ENCODE measurements around the gene SSH2. TPM values are rescaled to one million over a fixed set of nuclear protein-coding genes. Genes with fewer than 3 reads are reported as not detected.

The SSH2 gene
- total RNA-seq, 2 donors from 2014 or later = 36.1 to 36.8 TPM

DNA sequence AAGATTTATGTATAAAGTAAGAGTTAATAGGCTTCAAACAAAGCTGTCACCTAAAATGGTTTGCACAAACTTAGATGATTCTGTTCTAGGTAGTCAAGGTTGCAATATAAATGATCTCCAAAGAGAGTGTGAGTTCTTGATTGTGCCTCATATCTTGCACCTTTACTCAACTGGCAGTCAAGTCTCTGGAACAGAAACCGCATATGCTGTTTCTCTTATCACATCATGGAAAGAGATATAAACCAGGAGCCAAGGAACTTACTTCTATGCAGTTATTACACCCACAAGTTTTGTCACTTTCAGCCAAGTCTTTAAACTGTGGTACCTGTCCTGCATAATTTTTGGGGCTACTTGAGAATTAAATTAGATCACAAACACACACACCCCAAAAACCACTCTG lies 5.2 kb downstream of the SSH2 start:
- Histone ChIP-seq H3K36me3 (no peaks in the 10 kb centered on the region), H3K27ac (no peak overlapping the region), H3K27me3 (no peaks in the 10 kb centered on the region), H3K4me3 (no peak overlapping the region), H3K9me3 (no peaks in the 10 kb centered on the region), H3K4me1 (peaks cover 0 to 17% of the 10 kb centered on the region in 2 donors)
- no peak for DNase-seq (ENCODE audit: low spot score)
- TF ChIP-seq, protein P1, sequence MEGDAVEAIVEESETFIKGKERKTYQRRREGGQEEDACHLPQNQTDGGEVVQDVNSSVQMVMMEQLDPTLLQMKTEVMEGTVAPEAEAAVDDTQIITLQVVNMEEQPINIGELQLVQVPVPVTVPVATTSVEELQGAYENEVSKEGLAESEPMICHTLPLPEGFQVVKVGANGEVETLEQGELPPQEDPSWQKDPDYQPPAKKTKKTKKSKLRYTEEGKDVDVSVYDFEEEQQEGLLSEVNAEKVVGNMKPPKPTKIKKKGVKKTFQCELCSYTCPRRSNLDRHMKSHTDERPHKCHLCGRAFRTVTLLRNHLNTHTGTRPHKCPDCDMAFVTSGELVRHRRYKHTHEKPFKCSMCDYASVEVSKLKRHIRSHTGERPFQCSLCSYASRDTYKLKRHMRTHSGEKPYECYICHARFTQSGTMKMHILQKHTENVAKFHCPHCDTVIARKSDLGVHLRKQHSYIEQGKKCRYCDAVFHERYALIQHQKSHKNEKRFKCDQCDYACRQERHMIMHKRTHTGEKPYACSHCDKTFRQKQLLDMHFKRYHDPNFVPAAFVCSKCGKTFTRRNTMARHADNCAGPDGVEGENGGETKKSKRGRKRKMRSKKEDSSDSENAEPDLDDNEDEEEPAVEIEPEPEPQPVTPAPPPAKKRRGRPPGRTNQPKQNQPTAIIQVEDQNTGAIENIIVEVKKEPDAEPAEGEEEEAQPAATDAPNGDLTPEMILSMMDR (IDR thresholded peaks at IDR 0.05) = no peak

DNA sequence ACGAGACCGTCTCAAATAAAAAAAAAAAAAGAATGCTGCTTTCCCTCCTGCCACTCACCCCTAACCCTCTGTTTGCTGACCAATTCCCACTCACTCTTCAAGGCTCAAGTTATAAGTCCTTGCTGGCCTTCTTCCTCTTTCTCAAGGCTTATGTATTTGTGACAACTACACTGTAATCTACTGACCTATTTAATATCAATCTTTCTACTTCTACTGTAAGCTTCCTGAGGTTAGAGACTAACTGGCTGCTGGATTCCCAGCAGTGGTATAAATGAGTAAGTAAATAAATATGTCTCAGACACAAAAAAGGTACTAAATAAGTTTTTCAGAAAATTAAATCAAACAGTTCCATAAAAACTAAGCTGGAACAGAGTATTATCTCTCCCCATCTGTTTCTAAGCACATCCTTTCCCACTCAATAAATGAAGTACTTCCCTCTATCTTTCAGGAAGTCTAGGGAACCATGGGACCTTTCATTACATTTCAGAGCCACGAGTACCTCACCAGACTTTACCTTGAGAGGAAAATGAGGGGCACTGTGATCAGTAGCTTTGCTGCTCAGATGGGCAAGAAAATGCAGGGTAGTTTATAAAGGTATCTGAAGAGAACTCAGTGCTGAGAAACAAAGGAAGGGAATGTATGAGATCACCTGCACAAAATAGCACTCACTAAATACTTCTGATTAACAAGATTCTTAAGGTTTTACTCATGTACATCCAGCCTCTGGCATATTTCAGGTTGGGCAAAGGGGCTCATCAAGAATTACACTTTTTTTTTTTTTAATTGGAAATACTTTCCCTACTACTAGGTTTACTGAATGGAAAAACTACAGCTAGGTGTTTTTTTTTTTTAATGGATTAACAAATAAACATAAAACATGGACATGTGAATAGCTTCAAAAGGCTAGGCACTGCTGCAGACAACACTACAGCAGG lies 10.8 kb downstream of the SSH2 start:
- no peak for DNase-seq (ENCODE audit: low spot score)
- Histone ChIP-seq H3K4me1 (peaks cover 0 to 4% of the 10 kb centered on the region in 2 donors), H3K27ac (no peak overlapping the region), H3K9me3 (no peaks in the 10 kb centered on the region), H3K36me3 (no peaks in the 10 kb centered on the region), H3K4me3 (no peak overlapping the region), H3K27me3 (no peaks in the 10 kb centered on the region)
- TF ChIP-seq, protein P1 (IDR thresholded peaks at IDR 0.05) = no peak

DNA sequence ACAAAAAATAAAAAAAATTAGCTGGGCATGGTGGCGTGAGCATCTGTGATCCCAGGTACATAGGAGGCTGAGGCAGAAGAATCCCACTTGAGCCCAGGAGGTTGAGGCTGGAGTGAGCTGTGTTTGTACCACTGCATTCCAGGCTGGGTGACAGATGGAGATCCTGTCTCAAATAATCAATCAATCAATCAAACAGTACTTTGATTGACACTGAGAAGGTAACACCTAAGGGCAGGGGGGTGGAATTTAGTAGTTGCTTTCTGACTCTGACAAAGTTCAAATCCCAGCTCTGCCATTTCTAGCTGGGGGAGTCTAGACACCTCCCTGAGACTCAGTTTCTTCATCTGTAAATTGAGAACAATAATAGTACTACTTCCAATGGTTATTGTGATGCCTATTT lies 12.0 kb downstream of the SSH2 start:
- DNase-seq (ENCODE audit: low spot score) = no peak
- TF ChIP-seq, protein P1 (IDR thresholded peaks at IDR 0.05) = no peak
- H3K36me3 ChIP-seq = no peaks in the 10 kb centered on the region
- H3K27me3 ChIP-seq = no peaks in the 10 kb centered on the region
- peaks cover 0 to 4% of the 10 kb centered on the region in 2 donors for H3K4me1 ChIP-seq
- H3K27ac ChIP-seq = no peak overlapping the region
- H3K9me3 ChIP-seq = no peaks in the 10 kb centered on the region
- no peak overlapping the region for H3K4me3 ChIP-seq

DNA sequence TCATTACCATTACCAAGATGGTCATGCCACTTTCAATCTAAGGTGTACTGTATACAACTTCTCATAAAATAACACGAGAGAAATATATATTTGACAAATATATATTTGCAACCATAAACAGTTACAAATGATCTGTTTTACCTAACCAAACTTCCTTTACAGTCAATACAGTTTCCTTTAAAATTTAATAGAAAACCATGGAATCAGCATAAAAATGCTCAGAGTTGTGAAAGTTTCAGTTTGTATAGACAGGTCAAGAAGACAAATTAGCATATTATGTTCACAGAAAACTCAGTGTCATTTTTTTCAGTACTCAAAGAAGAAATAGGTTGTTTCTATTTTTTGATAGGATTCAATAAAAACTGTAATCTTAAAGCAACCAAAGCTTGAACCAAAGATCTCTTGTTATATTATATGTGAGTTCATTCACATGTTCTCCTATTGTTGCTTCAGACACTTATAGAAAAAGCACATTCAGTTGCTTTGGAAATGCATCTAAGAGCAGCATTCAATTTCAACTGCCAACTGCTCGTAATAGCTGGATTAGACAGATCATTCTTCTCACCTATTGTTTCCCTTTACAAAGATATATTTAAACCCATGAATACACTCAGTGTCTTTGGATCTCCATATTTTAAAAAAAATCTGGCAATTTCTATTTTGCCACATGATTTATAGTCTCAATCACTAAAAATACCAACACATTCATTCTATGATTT lies 15.1 kb downstream of the SSH2 start:
- Histone ChIP-seq H3K4me1 (peaks cover 0 to 4% of the 10 kb centered on the region in 2 donors), H3K4me3 (no peak overlapping the region), H3K36me3 (no peaks in the 10 kb centered on the region), H3K9me3 (no peaks in the 10 kb centered on the region), H3K27me3 (no peaks in the 10 kb centered on the region), H3K27ac (no peak overlapping the region)
- DNase-seq (ENCODE audit: low spot score) = no peak
- TF ChIP-seq, protein P1 (IDR thresholded peaks at IDR 0.05) = no peak

DNA sequence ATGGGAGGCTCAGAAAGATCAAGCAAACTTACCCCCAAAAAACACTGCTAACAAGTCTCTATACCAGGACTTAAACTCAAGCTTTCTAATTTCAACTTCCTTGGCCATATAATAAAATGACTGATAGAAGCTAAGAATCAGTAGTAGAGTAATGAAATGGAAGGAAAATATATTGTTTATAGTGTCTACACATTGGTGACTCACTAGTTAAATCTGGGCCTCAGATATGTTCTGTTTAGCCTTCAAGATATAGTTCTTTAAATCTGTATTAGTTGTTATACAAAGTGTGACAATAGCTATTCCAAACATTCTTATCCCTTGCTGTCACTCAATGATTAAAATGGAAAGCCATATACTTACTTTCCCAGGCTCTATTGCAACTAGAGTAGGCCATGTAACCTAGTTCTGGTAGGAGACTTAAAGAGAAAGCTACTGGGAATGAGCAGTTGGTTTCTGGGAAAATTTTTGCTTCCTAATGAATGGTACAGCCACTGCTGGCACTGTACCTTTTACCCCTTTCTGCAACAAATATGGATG lies 18.3 kb downstream of the SSH2 start:
- Histone ChIP-seq H3K27ac (no peak overlapping the region), H3K36me3 (no peaks in the 10 kb centered on the region), H3K27me3 (no peaks in the 10 kb centered on the region), H3K4me3 (no peak overlapping the region), H3K4me1 (peaks cover 0 to 4% of the 10 kb centered on the region in 2 donors), H3K9me3 (no peaks in the 10 kb centered on the region)
- TF ChIP-seq, protein P1 (IDR thresholded peaks at IDR 0.05) = no peak
- no peak for DNase-seq (ENCODE audit: low spot score)

Data from right atrium auricular region (tissue), 2 donors.